NCI-H526 treated with DMSO at 0.1 percent for 48 hours (cell line): Measurements from ENCODE around the gene ACO1.

ENCODE experiments used
- DNase-seq: peaks from one replicate; lab custom pipeline; 2025; lab: John Stamatoyannopoulos, UW

The ACO1 gene

DNA sequence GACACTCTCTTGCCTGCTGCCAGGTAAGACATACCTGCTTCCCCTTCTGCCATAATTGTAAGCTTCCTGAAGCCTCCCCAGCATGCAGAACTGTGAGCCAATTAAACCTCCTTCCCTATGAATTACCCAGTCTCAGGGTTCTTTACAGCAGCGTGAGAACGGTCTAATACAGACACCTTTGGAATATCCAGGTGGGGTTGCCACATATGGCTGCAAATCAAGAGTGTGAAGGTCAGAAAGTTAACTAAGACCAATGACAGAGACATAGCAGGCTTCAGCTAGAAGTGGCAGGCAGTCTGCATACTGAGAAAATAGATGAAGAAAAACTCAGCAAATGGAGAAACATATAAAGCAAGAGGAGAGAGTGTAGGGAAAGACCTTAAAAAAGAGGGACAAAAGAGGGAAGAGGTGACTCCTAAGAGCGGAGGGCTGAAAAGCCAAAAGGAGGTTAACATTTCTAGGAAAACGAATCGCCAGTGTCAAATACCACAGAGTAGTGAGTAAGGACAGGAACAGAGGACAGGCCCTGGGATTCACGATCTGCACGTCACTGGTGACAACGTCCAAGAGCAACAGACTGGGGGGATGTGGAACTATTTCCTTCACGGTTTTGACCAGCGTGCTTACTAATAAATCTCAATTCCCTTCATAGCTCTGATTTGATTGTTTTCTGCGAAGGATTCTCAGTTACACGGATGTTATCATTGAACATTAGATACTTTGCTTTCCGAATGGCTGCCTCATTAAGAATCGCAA lies 1.7 kb upstream of the ACO1 start:
- no peak for DNase-seq

DNA sequence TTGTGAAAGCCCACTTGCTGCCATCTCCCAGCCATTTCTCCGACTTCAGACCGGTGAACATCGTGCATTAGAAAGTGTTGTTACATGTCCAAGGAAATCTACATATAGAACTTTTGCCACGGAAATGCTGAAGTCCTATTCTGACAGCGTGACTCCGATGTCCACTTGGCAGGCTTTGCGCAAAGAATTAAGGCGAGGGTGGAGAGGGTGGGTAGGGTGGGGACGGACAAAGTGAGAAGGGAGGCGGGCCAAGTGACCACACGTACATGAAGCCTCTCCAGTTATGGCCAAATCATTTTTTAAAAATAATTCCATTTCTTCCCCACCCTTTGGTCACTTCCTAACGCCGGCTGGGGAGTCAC lies 460 bp upstream of the ACO1 start:
- no peak for DNase-seq

DNA sequence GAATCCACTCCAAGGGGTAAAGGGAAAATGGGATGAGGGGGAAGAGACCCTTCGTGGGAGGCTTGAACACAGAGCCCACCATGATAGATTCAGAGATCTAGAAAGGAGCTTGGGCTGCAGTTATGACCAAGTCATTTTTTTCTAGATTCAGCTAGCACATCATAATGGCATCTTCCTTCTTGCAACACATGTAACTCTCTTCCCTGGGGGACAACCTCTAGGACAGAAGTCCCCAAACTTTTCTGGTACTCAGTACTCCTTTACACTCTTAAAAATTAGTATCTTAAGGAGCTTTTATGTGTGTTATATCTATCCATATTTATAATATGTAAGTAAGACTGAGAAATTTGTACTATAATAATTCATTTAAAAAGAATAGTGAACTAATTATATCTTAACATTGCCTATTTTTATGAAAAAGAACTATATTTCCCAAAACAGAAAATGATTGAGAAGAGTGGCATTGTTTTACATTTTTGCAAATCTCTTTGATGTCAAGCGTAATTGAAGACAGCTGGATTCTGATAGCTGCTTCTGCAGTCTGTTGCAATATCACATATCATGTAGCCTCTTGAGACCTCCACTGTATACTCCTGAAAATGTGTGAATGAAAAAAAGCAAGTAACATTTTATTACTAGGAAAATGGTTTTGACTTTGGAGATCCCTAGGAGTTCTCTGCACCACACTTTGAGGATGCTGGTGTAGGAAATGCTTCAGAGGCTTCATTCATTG lies 875 bp downstream of the ACO1 start:
- DNase-seq = no peak

DNA sequence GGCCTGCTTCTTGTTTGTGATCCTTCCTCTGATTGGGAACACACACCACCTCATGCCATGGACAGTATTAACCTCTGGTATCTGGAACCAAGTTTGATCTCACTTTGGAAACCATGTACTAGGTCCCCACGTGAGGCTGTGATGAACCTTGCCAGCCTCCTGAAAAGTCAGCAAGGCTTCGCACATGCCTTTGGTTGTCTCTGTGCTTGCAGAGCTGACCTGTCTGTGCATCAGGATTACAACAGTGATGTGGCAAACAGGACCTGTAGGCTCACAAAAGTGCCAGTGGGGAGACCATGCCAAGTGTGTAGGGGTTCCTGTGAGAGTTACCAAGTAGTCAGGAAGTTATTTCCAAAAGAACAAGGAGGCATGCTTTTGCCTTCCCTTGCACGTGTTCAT lies 1.4 kb downstream of the ACO1 start:
- DNase-seq = no peak

- DNase-seq = no peak
These were observed 2.8 kb downstream of the ACO1 start for GRCh38 chr9:32387256-32387655.

GRCh38 chr9:32389365-32389764 lies 4.9 kb downstream of the ACO1 start:
- DNase-seq = no peak

DNA sequence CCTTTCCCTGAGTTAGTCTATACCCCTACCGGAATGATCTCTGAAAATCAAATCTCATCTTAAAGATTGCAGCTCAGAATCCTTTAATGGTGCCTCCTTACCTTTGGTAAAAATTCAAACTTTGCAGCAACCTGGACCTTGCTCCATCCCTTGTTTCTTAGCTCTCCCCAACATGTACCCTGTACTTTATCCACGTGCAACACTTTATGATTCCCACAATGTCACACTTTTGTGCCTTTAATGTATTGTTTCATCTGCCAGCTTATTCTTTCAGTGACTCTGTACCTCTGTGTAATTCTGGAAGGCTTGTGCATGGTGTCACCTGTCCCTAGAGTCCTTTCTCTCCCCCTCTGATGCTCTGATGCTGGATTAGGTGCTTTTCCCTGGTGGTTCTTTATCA lies 9.5 kb downstream of the ACO1 start:
- DNase-seq = no peak

DNA sequence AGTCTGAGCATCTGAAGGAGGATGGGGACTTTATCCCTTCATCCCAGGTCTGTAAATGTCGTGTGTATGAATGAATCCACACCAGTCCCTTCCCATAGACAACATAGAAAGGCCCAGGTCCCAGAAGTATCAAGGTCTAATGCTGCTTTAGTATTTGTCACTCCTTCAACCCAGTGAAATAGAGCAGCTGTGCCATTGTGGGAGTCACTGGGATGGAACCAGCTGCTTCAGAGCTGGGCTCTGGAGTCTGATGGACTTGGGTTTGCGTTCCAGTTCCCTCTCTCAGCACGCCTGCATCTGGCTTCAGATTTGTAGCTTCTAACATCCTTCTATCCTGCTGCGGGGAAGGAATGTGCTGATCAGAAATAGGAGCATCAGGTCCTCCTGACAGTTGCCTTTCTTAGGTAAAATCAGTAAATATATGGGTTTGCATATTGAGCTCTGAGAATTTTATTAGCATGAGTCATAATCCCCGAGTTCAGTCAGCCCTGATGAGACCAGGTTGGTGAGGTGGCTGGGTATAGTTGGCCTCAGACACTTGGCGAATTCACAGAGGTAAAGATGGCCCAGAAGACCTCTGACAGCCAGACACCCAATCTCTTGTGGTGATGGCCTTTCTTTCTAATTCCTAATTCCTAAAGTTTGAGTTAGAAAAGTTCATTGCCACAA lies 10.1 kb downstream of the ACO1 start:
- no peak for DNase-seq

DNA sequence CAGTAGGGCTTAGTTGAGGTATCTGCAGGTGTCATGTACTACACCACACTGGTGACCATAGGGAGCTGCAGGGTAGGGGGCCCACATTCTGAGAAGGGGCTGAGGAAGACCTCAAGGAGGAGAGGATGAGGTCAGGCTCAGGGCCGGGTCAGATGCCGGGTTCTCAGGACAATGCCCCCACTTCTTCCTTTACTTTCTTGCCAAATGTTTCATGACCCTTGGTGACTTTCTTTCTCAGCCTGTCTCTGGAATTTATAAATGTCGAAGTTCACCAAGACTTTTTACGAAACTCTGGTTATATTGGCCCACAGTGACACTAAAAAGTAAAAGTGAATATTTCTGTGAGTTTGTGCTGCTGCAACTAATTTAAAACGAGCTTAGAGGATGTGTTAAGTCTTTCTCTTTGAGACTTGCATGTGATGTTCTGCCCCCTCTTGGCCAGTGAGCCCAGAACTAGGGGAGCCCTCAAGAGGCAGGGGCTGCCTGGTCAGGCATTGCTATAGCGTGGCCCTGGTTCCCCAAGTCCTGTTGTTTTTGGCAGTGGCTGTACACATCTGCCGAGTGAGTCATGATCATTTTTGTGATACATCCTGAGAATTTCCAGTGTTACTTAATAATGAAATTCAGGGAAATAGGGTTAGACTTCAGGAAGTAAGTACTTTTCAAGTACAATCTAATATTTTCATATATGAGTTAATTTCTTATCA lies 11.2 kb downstream of the ACO1 start:
- no peak for DNase-seq

DNA sequence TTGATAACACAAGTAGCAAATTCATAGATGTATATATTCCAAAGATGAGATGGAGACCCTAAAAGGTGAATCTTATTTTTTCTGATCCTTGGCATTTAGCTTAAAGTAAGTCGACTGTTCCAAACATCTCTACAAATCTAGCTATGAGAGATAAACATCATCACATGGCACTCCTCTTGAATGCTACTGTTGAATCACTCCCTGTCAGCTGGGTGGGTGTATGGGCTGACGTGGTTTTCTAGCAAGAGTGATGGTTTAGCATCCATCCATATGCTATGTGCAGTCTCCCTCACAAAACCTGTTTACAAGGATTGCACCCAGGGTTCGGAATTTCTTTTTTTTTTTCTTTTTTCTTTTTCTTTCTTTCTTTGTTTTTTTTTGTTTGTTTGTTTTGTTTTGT lies 13.8 kb downstream of the ACO1 start:
- DNase-seq = no peak

DNA sequence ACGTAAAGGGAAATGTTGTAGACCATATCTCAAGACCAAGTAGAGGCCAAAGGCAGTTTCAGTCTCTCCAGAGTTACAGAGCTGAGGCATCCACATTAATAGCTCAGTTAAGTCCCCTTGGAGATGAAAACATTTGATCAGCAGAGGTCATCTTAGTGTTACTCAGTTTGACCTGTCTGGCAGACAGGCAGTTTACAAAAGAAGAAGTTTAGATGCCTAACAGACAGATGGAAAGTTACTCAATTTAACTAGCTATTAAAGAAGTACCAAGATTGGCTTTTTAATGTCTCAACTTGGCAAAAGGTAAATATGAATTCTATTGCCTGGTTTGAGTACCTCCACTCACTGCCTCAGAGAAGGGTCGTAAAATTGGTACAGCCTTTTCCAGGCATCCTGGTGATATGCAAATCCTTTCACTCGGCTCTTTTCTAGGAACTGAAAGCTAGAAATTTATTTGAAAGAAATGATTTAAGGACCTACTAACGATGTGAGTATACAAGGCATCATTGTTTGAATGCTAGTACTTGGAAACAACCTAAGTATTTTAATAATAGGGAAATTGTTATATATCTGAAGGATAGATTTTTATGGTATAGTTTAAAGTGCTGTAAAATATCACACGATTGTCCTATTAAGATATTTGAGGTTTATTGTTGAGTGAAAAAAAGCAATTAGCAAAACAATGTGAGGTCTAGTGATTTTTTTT lies 14.8 kb downstream of the ACO1 start:
- DNase-seq = peak; percentile 83

DNA sequence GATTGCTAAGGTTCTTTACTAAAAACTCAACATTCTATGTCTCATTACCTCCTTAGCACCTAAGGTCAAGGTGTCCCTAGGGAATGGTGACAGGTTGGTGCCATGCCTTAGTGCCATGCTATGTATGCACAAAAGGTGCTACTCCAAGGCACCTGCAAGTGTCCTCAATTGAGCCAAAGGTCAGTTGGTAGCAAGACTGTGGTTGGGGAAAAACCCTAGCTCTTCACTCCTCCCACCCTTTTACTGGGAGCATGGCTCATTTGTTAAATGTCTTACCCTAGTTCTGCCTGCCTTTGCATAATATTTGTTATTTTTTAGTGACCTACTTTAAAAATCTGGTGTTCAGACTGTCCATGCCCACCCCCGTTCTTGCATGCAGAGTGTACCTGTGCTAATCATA lies 17.0 kb downstream of the ACO1 start:
- no peak for DNase-seq

DNA sequence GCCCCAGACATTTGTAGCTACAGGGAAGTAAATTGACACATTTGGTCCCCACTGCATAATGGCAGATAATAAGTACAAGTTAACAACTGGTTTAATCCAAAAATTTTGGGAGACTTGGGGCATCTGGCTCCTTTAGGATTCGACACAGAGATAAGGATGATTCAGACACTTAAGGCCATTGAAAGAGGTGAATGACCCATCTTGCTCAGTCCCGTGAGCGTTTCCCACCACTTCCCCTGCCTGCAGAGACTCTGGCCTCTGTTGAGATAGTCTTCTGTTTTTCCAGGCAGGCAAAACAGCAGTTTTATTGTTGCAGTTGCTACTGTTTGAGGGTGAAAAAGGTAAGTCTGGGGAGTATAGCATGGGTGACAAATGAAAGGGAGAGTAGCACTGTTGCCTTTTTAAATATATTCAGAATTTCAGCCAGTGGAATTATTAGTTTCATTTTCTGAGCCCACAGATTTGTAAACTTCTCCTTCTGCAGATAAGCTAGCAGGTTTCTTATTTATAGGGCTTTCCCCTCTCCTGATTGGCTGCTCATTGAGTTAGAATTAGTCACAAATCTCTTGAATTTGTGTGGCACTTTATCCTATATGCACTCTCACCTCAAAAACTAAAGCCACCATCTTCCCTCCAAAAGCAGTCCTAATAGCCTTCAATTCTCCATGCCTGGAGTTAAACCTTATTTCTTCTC lies 19.3 kb downstream of the ACO1 start:
- no peak for DNase-seq

DNA sequence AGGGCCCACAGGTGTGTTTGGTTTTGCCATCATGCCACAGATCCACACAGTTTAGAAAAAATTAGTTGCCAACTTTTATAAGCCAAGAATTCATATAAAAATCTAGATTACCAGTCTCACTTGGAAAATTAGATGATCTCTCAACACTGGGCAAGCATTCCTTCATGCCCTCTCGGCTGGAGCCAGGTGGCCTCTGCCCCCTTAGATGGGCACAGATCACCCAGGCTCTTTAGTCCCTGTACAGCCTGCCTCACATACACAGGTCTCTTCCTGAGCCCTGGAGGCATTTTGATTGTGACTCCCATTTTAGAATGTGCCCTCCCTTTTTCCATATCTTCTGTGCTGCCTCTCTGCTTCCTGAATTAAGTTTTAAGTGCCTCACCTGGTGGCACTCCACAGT lies 20.0 kb downstream of the ACO1 start:
- DNase-seq = no peak

DNA sequence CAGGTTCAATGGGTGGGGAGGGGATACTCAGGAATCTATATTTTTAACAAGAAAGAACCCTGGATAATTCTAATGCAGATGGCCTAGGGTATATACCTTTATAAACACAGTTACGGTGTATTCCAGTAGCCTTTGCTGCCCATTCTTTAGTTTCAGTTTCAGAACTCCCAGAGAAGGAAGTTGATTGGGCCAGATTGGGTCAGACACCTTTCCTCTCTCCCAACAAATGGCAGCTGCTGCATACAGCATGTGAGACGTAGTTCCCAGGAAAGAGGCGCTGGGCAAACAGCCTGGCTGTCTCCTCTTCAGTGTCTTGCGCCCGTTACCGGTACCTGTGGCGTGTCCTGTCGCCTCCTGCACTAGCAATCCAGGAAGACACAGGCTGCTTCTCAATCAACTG lies 20.4 kb downstream of the ACO1 start:
- DNase-seq = no peak

GRCh38 chr9:32405506-32405905 lies 21.1 kb downstream of the ACO1 start:
- DNase-seq = no peak

DNA sequence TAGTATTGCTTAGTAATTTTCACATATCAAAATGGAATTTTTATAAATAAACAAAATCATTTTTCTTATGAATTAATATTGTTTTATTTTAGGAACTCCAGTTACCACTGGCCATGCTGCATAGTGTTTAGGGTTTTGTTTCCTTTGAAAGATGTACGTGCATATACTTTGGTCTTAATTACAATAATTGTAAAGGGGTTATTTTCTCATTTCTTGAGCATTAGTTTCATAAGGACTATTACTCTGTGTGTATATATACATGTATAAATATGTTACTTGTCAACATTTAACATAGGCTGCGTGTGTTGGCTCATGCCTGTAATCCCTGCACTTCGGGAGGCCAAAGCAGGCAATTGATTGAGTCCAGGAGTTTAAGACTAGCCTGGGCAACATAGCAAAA lies 21.6 kb downstream of the ACO1 start:
- DNase-seq = no peak

DNA sequence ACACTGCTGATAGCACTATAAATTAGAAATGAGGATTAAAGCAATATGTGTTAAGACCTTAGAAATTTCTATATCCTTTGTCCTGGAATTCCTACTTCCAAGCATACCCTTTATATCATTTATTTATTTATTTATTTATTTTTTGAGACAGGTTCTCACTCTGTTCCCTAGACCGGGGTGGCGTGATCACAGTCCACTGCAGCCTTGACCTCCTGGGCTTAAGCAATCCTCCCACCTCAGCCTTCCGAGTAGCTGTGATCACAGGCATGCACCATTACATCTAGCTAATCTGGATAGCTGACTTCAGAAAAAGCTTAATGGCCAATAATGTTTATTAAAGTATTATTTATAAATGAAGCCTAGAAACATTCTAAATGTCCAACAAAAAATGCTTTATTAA lies 27.3 kb downstream of the ACO1 start:
- DNase-seq = no peak

GRCh38 chr9:32412440-32412839 lies 28.0 kb downstream of the ACO1 start:
- no peak for DNase-seq

GRCh38 chr9:32413424-32413823 lies 29.0 kb downstream of the ACO1 start:
- no peak for DNase-seq

- DNase-seq = no peak
These were observed 30.4 kb downstream of the ACO1 start for GRCh38 chr9:32414856-32415255.
